22Rv1 (cell line): ENCODE data around the gene DSC3.

ENCODE experiments used
- CTCF ChIP-seq: fragments of 450-650 bp; IDR thresholded peaks from 2 replicates; pipeline ENCODE4 v1.5.1; 2017; ENCODE audit warnings: mild to moderate bottlenecking
- ZFX ChIP-seq: fragments of 450-650 bp; IDR thresholded peaks from 2 replicates; pipeline ENCODE4 v1.6.1; 2017; ENCODE audit warnings: antibody characterized with exemption, borderline replicate concordance

GRCh38 chr18:31040686-31041270 is 1.8 kb downstream of the DSC3 start:
- TF ChIP-seq CTCF: no peak
- TF ChIP-seq ZFX: no peak
